SU-DHL-6 (cell line): ENCODE measurements around the gene RENBP.

Experiments used
- H2AFZ ChIP-seq: fragments of 200-600 bp; sonication (generic); 2 replicates; pipeline ENCODE4 v1.6.1; 2014; ENCODE audit warnings: low read depth, mild to moderate bottlenecking, moderate library complexity, mixed read lengths, antibody characterized with exemption, low read length; ENCODE audit not compliant: severe bottlenecking
- H3F3A ChIP-seq: fragments of 200-600 bp; shearing (Covaris generic); 2 replicates; pipeline ENCODE4 v1.6.0; 2016; ENCODE audit warnings: antibody characterized with exemption, mild to moderate bottlenecking; ENCODE audit not compliant: insufficient read depth
- H3K27ac ChIP-seq: fragments of 200-600 bp; sonication (generic); 2 replicates; pipeline ENCODE4 v1.5.1; 2016; ENCODE audit warnings: low read depth, mild to moderate bottlenecking, low read length, moderate library complexity, mixed read lengths
- H3K27me3 ChIP-seq: fragments of 200-600 bp; sonication (generic), shearing (Covaris generic); 2 replicates; pipeline ENCODE4 v1.6.0; 2014; ENCODE audit warnings: mild to moderate bottlenecking, low read length
- H3K36me3 ChIP-seq: fragments of 200-600 bp; sonication (generic); 2 replicates; pipeline ENCODE4 v1.6.1; 2014; ENCODE audit warnings: mild to moderate bottlenecking, low read length, mixed read lengths
- H3K4me2 ChIP-seq: fragments of 300-600, 200-600 bp; shearing (Covaris generic), sonication (generic); 2 replicates; pipeline ENCODE4 v1.6.0; 2014; ENCODE audit warnings: low read length, low read depth, mild to moderate bottlenecking; ENCODE audit not compliant: poor library complexity, severe bottlenecking
- H3K4me3 ChIP-seq: fragments of 200-600 bp; sonication (generic); 2 replicates; pipeline ENCODE4 v1.5.1; 2014; ENCODE audit warnings: antibody characterized with exemption, low read length, mild to moderate bottlenecking, mixed read lengths; ENCODE audit not compliant: insufficient read depth, poor library complexity, severe bottlenecking
- H3K79me2 ChIP-seq: fragments of 200-600 bp; sonication (generic); 2 replicates; pipeline ENCODE4 v1.6.1; 2014; ENCODE audit warnings: mild to moderate bottlenecking, low read length, moderate library complexity; ENCODE audit not compliant: insufficient read depth
- H3K9ac ChIP-seq: fragments of 200-600 bp; sonication (generic); 2 replicates; pipeline ENCODE4 v1.7.0; 2014; ENCODE audit warnings: mild to moderate bottlenecking, low read length
- H3K9me2 ChIP-seq: fragments of 200-600 bp; sonication (generic); replicated peaks from 2 replicates; pipeline ENCODE4 v1.6.1; 2014; ENCODE audit warnings: low read length; ENCODE audit not compliant: insufficient read depth
- H3K9me3 ChIP-seq: fragments of 200-600 bp; sonication (generic); 2 replicates; pipeline ENCODE4 v1.6.1; 2014; ENCODE audit warnings: low read length, mixed read lengths; ENCODE audit not compliant: insufficient read depth
- H4K20me1 ChIP-seq: fragments of 200-600 bp; sonication (generic); 2 replicates; pipeline ENCODE4 v1.6.1; 2014; ENCODE audit warnings: low read depth, mild to moderate bottlenecking, antibody characterized with exemption, low read length, moderate library complexity, mixed read lengths
- EZH2phosphoT487 ChIP-seq: fragments of 200-600 bp; sonication (generic), shearing (Covaris generic); conservative IDR thresholded peaks from 2 replicates; pipeline ENCODE4 v1.6.1; 2018; ENCODE audit warnings: mild to moderate bottlenecking, antibody characterized with exemption, low read length, moderate library complexity, mixed read lengths
- TF ChIP-seq, protein P1 (sequence below): fragments of 200-600 bp; sonication (generic); IDR thresholded peaks from one replicate; pipeline ENCODE4 v1.5.1; 2017; ENCODE audit warnings: antibody characterized with exemption, mild to moderate bottlenecking, low read length, moderate library complexity; ENCODE audit not compliant: insufficient read depth, poor library complexity, severe bottlenecking

Gene RENBP

GRCh38 chrX:153909980-153910360, 34.5 kb downstream of the RENBP start:
- H2AFZ ChIP-seq: no peak overlapping the region
- no peak overlapping the region for H3K4me3 ChIP-seq
- H3K79me2 ChIP-seq: no peaks in the 10 kb centered on the region
- no peaks in the 10 kb centered on the region for H3K27me3 ChIP-seq
- H3K27ac ChIP-seq: no peak overlapping the region
- no peak overlapping the region for H3K9ac ChIP-seq
- no peaks in the 10 kb centered on the region for H3K36me3 ChIP-seq
- H3K9me2 ChIP-seq: no peaks in the 10 kb centered on the region
- H3K9me3 ChIP-seq: no peaks in the 10 kb centered on the region
- no peaks in the 10 kb centered on the region for H3F3A ChIP-seq
- TF ChIP-seq EZH2phosphoT487: no peak
- TF ChIP-seq, protein P1, sequence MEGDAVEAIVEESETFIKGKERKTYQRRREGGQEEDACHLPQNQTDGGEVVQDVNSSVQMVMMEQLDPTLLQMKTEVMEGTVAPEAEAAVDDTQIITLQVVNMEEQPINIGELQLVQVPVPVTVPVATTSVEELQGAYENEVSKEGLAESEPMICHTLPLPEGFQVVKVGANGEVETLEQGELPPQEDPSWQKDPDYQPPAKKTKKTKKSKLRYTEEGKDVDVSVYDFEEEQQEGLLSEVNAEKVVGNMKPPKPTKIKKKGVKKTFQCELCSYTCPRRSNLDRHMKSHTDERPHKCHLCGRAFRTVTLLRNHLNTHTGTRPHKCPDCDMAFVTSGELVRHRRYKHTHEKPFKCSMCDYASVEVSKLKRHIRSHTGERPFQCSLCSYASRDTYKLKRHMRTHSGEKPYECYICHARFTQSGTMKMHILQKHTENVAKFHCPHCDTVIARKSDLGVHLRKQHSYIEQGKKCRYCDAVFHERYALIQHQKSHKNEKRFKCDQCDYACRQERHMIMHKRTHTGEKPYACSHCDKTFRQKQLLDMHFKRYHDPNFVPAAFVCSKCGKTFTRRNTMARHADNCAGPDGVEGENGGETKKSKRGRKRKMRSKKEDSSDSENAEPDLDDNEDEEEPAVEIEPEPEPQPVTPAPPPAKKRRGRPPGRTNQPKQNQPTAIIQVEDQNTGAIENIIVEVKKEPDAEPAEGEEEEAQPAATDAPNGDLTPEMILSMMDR: no peak
- H3K4me2 ChIP-seq: no peak overlapping the region
- H4K20me1 ChIP-seq: no peaks in the 10 kb centered on the region

DNA sequence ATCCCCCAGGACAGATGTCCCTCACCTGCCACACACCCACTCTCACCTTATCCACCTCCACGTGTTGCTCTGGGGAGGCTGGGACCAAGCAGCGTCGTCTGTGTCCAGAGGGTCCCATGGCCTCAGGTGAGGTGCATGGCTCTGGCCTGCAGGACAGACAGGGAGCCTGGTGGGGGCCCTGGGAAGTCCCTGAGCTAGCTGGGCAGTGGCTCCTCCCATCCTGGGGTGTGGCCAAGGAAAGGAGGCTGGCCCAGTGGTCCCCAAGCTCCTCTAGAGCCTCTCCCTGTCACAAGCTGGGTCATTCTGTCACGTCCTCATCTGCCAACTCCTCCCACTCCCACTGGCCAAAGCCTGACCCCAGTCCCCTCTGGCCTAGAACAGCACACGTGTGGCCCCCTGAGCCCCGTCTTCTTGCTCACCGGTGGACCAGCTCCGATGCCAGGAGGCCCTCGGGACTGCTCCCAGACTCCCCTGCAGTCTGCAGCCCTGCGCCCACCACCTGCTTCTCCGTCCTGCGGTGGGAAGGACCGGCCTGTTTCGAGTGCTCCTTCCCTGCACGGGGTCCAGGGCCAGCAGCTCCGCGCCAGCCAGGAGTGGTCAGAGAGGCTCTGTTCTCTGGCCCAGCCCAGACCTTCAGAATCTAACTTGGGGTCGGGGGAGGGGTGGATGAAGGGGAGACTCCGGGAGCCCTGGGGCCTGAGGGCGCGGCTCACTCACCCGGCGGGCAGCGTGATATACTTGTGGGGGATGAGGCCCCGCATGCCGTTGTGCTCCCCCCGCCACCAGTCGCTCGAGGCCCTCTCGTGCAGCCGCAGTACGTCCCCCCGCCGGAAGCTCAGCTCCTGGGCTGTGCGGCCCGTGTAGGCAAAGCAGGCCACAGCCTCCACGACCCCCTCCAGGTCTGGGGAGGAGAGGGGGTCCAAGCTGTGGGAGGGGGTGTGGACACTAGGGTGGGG, 35.1 kb downstream of the RENBP start:
- no peaks in the 10 kb centered on the region for H3K79me2 ChIP-seq
- TF ChIP-seq, protein P1: no peak
- no peak for TF ChIP-seq EZH2phosphoT487

GRCh38 chrX:153908219-153908860, 36.1 kb downstream of the RENBP start:
- TF ChIP-seq, protein P1: no peak
- no peak for TF ChIP-seq EZH2phosphoT487
- no peak overlapping the region for H3K4me3 ChIP-seq
- no peaks in the 10 kb centered on the region for H4K20me1 ChIP-seq
- H3K9me3 ChIP-seq: no peaks in the 10 kb centered on the region
- no peaks in the 10 kb centered on the region for H3K27me3 ChIP-seq
- H3F3A ChIP-seq: no peaks in the 10 kb centered on the region
- no peak overlapping the region for H3K4me2 ChIP-seq
- H3K36me3 ChIP-seq: no peaks in the 10 kb centered on the region
- no peaks in the 10 kb centered on the region for H3K79me2 ChIP-seq
- H3K9ac ChIP-seq: no peak overlapping the region
- no peaks in the 10 kb centered on the region for H3K9me2 ChIP-seq
- no peak overlapping the region for H2AFZ ChIP-seq
- no peak overlapping the region for H3K27ac ChIP-seq

More for the DNA sequence above, 35.1 kb downstream of the RENBP start:
- no peak overlapping the region for H2AFZ ChIP-seq
- no peaks in the 10 kb centered on the region for H3K27me3 ChIP-seq
- H3K9ac ChIP-seq: no peak overlapping the region
- no peaks in the 10 kb centered on the region for H3F3A ChIP-seq
- H3K4me3 ChIP-seq: no peak overlapping the region
- H3K9me3 ChIP-seq: no peaks in the 10 kb centered on the region
- no peaks in the 10 kb centered on the region for H4K20me1 ChIP-seq
- no peaks in the 10 kb centered on the region for H3K9me2 ChIP-seq
- H3K27ac ChIP-seq: no peak overlapping the region
- H3K4me2 ChIP-seq: no peak overlapping the region
- H3K36me3 ChIP-seq: no peaks in the 10 kb centered on the region
